Measurements from ENCODE around the gene SPN. TPM values are rescaled to one million over a fixed set of nuclear protein-coding genes. Genes with fewer than 3 reads are reported as not detected.
A peak's percentile ranks its signal among the peaks of the same experiment; 100 is the strongest.
"Not testable (repeated sequence)": the region's sequence is repeated elsewhere in the genome, so short reads cannot be mapped to it uniquely, and the experiment has no call there.

Gene SPN
- total RNA-seq, 1 donor from 2014 or later = 5.4 TPM

GRCh38 chr16:29644338-29644857 is 18.6 kb upstream of the SPN start:
- ATAC-seq = peak; percentile 36
- intact Hi-C loops (cut with DNase I) = no loop called here
- DNase-seq (ENCODE audit: low spot score) = no peak

- ATAC-seq (peak; percentile 24), DNase-seq (ENCODE audit: low spot score) (no peak)
- intact Hi-C loops (cut with DNase I) = no loop called here
These were observed 17.9 kb upstream of the SPN start for GRCh38 chr16:29644973-29645693.

- ATAC-seq (no peak), DNase-seq (ENCODE audit: low spot score) (no peak)
- intact Hi-C loops (cut with DNase I) = no loop called here
These were observed 17.3 kb upstream of the SPN start for GRCh38 chr16:29645694-29646187.

- intact Hi-C loops (cut with DNase I) = no loop called here
These were observed 16.1 kb upstream of the SPN start for GRCh38 chr16:29646947-29647346.

GRCh38 chr16:29649588-29650494 is 13.2 kb upstream of the SPN start:
- no peak for ATAC-seq
- intact Hi-C loops (cut with DNase I) = no loop called here

More at GRCh38 chr16:29646947-29647346, 16.1 kb upstream of the SPN start:
- DNase-seq (ENCODE audit: low spot score) (no peak), ATAC-seq (no peak)

GRCh38 chr16:29650771-29651170 is 12.3 kb upstream of the SPN start:
- ATAC-seq (no peak), DNase-seq (ENCODE audit: low spot score) (no peak)
- intact Hi-C loops (cut with DNase I) = no loop called here

More at GRCh38 chr16:29649588-29650494, 13.2 kb upstream of the SPN start:
- DNase-seq (ENCODE audit: low spot score) = no peak

- no peak for DNase-seq (ENCODE audit: low spot score)
- ATAC-seq = no peak
- intact Hi-C loops (cut with DNase I) = no loop called here
These were observed 11.2 kb upstream of the SPN start for GRCh38 chr16:29651774-29652349.

- intact Hi-C loops (cut with DNase I) = no loop called here
- ATAC-seq = peak; percentile 28
- DNase-seq (ENCODE audit: low spot score) = no peak
These were observed 9.6 kb upstream of the SPN start for GRCh38 chr16:29653471-29653870.

GRCh38 chr16:29653890-29654289 is 9.2 kb upstream of the SPN start:
- DNase-seq (ENCODE audit: low spot score); intact Hi-C loops (cut with DNase I); ATAC-seq: not testable (repeated sequence)

- no peak for ATAC-seq
- intact Hi-C loops (cut with DNase I) = no loop called here
- no peak for DNase-seq (ENCODE audit: low spot score)
These were observed 6.1 kb upstream of the SPN start for GRCh38 chr16:29656688-29657523.

- intact Hi-C loops (cut with DNase I) = no loop called here
- ATAC-seq (no peak), DNase-seq (ENCODE audit: low spot score) (no peak)
These were observed 4.3 kb upstream of the SPN start for GRCh38 chr16:29658705-29659104.

- intact Hi-C loops (cut with DNase I) = no loop called here
- ATAC-seq (no peak), DNase-seq (ENCODE audit: low spot score) (no peak)
These were observed 883 bp upstream of the SPN start for GRCh38 chr16:29662000-29662728.

GRCh38 chr16:29662729-29663015 is 375 bp upstream of the SPN start:
- no peak for DNase-seq (ENCODE audit: low spot score)
- intact Hi-C loops (cut with DNase I) = no loop called here
- ATAC-seq = no peak

GRCh38 chr16:29663807-29664090 is 702 bp downstream of the SPN start:
- ATAC-seq (no peak), DNase-seq (ENCODE audit: low spot score) (no peak)
- intact Hi-C loops (cut with DNase I) = no loop called here

GRCh38 chr16:29664091-29664921 is 1.3 kb downstream of the SPN start:
- no peak for DNase-seq (ENCODE audit: low spot score)
- ATAC-seq = peak; percentile 25
- intact Hi-C loops (cut with DNase I) = no loop called here

- intact Hi-C loops (cut with DNase I) = no loop called here
- DNase-seq (ENCODE audit: low spot score) (no peak), ATAC-seq (no peak)
These were observed 2.4 kb downstream of the SPN start for GRCh38 chr16:29665294-29666077.

- DNase-seq (ENCODE audit: low spot score); intact Hi-C loops (cut with DNase I); ATAC-seq: not testable (repeated sequence)
These were observed 4.2 kb downstream of the SPN start for GRCh38 chr16:29667322-29667610.

All from sciatic nerve (tissue), 2 donors.